ENCODE results near the gene SLC18B1.

SLC18B1 gene

GRCh38 chr6:132736239-132736638, 62.2 kb downstream of the SLC18B1 start:
- no peak for DNase-seq

DNA sequence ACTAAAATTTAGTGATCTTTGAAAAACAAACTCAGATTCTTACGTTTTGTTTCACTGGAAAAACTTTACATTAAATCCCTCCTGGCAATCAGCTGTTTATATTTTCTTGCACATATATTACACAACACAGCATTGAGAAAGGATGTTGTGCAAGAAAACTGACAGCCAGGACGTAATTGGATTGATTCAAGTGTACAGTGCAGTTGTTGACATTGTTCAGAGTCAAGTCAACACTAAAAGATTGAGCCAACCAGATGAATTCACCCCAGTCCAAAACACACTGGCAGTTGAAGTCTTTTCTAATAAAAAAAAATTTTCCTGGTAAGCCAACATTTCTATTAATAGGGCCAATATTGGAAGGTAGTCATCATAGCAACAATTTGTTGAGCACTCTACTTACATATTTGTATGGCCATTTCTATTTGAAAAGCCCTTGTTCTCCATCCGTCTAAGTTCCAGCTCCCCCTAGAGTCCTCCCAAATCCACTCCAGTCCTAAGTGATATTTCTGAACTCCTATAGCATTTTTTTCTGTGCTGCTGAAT, 63.7 kb downstream of the SLC18B1 start:
- DNase-seq, result no peak

DNA sequence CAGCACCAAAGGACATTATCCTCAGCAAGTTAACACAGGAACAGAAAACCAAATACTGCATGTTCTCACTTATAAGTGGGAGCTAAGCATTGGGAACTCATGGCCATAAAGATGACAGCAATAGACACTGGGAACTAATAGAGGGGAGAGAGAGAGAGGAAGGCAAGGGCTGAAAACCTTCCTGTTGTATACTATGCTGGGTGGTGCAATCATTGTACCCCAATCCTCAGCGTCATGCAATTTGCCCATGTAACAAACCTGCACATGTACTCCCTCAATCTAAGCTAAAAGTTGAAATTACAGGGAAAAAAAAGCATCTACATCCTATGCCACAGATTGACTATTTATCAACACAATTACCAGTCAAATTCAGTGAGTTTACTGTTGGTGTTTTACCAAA, 64.6 kb downstream of the SLC18B1 start:
- no peak for DNase-seq

DNA sequence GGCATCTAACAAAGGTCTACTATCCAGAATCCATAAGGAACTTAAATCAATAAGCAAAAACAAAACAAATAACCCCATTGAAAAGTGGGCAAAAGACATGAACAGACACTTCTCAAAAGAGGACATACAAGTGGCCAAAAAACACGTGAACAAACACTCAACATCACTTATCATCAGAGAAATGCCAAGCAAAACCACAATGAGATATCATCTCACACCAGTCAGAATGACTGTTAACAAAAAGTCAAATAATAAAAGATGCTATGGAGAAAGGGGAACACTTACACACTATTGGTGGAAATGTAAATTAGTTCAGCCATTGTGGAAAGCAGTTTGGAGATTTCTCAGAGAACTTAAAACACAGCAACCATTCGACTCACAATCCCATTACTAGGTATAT, 65.2 kb downstream of the SLC18B1 start:
- no peak for DNase-seq

GRCh38 chr6:132731086-132731485, 67.4 kb downstream of the SLC18B1 start:
- no peak for DNase-seq

DNA sequence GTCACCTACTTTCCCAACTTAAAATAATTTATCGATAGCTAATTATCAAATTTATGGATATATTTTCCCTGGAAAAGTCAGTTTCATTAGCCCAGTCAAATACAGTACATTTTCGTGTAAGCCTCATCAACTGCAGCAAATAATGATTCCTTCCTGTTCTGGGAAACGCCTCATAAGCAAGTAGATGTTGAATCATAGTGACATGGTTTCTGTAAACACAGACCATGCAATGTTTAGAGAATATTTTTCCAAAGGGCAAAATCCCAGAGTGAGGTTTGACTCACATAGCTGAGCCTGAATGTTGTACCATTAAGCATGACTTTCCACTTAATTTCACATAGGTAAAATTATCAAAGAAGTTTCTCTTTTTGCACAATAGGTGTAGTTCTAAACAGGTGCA, 67.9 kb downstream of the SLC18B1 start:
- DNase-seq, result no peak

DNA sequence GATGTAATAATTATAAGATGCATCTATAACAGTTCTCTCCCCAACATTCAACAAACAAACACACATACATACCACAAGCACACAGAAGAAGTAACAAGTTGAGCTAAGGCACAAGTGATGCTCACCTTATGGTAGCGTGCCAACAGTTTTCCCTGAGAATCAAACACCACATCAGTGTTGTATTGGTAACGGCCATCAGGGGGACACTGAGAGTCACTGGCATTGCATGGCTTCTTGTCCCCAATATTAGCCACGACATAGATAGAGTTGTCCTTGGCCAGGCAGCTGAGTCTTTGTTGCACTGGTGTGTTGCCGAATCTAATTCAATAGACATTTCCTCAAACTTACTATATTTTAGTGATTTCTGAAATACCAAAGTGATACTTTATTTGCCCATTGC, 69.8 kb downstream of the SLC18B1 start:
- DNase-seq, result no peak

- no peak for DNase-seq
These were observed 71.8 kb downstream of the SLC18B1 start for GRCh38 chr6:132726608-132726975.

DNA sequence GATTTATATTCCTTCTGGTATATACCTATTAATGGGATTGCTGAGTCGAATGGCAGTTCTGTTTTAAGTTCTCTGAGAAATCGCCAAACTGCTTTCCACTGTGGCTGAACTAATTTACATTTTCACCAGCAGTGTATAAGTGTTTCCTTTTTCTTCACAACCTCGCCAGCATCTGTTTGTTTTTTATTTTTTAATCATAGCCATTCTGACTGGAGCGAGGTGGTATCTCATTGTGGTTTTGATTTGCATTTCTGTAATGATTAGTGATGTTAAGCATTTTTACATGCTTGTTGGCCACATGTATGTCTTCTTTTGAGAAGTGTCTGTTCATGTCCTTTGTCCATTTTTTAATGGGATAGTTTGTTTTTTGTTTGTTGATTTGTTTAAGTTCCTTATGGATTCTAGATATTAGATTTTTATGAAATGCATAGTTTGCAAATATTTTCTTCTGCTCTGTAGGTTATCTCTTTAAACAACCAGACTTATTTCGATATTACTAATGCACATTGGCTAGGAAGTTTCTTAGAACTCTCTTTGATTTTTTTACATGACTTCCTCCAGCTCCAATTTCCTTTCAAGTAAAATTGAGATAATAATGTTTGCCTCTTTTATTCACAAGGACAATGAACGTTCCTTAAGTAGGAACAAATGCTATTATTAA, 72.4 kb downstream of the SLC18B1 start:
- DNase-seq, result no peak

- no peak for DNase-seq
These were observed 73.0 kb downstream of the SLC18B1 start for GRCh38 chr6:132725471-132725870.

DNA sequence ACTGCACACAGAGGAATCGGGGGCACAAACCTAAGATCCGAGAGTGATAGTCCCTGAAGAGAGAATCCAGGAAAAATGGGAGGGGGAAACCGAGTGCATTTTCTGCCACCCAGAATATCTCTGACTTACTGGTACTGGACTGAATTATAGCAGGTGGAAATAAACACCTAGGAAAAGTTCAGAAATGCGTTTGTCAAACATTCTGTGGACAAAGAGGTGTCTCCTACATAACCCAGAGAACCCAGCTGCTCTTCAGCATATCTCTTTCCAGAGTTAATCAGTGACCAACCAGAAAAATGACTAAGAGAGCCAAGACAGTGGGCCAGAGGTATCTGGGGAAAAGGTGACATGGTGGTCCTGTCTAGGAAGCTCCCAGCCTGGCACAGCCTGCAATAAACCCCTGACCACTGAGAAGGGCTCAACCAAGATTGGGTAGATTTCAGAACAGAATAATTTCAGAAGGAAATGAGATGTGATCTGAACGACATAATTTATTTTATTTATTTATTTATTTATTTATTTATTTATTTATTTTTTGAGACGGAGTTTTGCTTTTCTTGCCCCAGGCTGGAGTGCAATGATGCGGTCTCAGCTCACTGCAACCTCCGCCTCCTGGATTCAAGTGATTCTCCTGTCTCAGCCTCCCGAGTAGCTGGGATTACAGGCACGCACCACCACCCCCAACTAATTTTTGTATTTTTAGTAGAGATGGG, 78.5 kb downstream of the SLC18B1 start:
- DNase-seq, result no peak
